Measurements from ENCODE around the gene SRSF1. TPM values are rescaled to one million over a fixed set of nuclear protein-coding genes. Genes with fewer than 3 reads are reported as not detected.
"Not testable (repeated sequence)": the region's sequence is repeated elsewhere in the genome, so short reads cannot be mapped to it uniquely, and the experiment has no call there.

SRSF1 gene
- total and polyA plus RNA-seq, 12 donors = 70.3 to 130 (median 90.6) TPM

DNA sequence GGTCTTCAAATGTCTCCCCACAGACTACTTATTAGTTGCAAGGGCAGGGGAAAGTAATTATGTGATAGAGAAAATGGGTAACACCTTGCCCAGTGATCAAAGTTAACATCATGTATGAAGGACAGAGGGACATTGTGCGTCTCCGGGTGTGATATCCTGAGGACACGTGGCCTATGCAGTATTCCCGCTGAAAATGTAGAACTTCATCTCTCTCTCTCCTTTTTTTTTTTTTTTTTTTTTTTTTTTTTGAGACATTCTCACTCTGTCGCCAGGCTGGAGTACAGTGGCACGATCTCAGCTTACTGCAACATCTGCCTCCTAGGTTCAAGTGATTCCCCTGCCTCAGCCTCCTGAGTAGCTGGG lies 43.9 kb downstream of the SRSF1 start:
- Histone ChIP-seq H3K36me3 (no peaks in the 10 kb centered on the region), H3K27ac (no peak overlapping the region), H3K4me3 (no peak overlapping the region), H3K4me1 (peaks cover 0 to 7% (median 0%) of the 10 kb centered on the region in 9 donors), H3K9me3 (no peaks in the 10 kb centered on the region), H3K27me3 (no peaks in the 10 kb centered on the region)
- TF ChIP-seq, protein P1, sequence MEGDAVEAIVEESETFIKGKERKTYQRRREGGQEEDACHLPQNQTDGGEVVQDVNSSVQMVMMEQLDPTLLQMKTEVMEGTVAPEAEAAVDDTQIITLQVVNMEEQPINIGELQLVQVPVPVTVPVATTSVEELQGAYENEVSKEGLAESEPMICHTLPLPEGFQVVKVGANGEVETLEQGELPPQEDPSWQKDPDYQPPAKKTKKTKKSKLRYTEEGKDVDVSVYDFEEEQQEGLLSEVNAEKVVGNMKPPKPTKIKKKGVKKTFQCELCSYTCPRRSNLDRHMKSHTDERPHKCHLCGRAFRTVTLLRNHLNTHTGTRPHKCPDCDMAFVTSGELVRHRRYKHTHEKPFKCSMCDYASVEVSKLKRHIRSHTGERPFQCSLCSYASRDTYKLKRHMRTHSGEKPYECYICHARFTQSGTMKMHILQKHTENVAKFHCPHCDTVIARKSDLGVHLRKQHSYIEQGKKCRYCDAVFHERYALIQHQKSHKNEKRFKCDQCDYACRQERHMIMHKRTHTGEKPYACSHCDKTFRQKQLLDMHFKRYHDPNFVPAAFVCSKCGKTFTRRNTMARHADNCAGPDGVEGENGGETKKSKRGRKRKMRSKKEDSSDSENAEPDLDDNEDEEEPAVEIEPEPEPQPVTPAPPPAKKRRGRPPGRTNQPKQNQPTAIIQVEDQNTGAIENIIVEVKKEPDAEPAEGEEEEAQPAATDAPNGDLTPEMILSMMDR (IDR thresholded peaks at IDR 0.05) = no peak
- intact Hi-C loops (cut with DNase I) = no loop called here
- WGBS, 2 donors = 95 to 98% methylated on average over 6 of the region's 6 CpGs
- no peak for DNase-seq
- ATAC-seq = no peak

GRCh38 chr17:57962279-57963148 lies 44.5 kb downstream of the SRSF1 start:
- DNase-seq (no peak), ATAC-seq (no peak)
- TF ChIP-seq, protein P1 (IDR thresholded peaks at IDR 0.05) = no peak
- Histone ChIP-seq H3K36me3 (no peaks in the 10 kb centered on the region), H3K4me3 (no peak overlapping the region), H3K27ac (no peak overlapping the region), H3K9me3 (no peaks in the 10 kb centered on the region), H3K27me3 (no peaks in the 10 kb centered on the region), H3K4me1 (peaks cover 0 to 7% (median 0%) of the 10 kb centered on the region in 9 donors)
- intact Hi-C loops (cut with DNase I) = no loop called here
- WGBS, 2 donors = 66 to 76% methylated on average over 8 of the region's 8 CpGs

GRCh38 chr17:57959929-57960328 lies 47.1 kb downstream of the SRSF1 start:
- Histone ChIP-seq H3K27ac (no peak overlapping the region), H3K36me3 (no peaks in the 10 kb centered on the region), H3K4me3 (no peak overlapping the region), H3K27me3 (peaks cover 0 to 4% (median 0%) of the 10 kb centered on the region in 7 donors), H3K4me1 (peaks cover 2 to 15% (median 12%) of the 10 kb centered on the region in 9 donors), H3K9me3 (no peaks in the 10 kb centered on the region)
- ATAC-seq = no peak
- no peak for DNase-seq
- TF ChIP-seq, protein P1 (IDR thresholded peaks at IDR 0.05) = no peak
- intact Hi-C loops (cut with DNase I) = loop anchor here in 3 of 10 donors (5.0 to 10.0 kb wide), 2 partner anchors 65 to 68 kb away; no protein-coding TSS in a partner anchor
- WGBS, 2 donors = 90 to 92% methylated on average over 6 of the region's 6 CpGs

DNA sequence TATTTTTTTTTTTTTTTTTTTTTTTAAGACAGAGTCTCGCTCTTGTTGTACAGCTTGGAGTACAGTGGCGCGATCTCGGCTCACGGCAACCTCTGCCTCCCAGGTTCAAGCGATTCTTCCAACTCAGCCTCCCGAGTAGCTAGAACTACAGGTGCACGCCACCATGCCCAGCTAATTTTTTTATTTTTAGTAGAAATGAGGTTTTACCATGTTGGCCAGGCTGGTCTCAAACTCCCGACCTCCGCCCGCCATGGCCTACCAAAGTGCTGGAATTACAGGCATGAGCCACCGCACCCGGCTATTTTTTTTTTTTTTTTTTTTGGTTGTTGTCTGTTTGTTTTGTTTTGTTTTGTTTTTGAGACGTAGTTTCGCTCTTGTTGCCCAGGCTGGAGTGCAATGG lies 48.7 kb downstream of the SRSF1 start:
- not testable (repeated sequence) for H3K9me3 ChIP-seq, DNase-seq, ATAC-seq, H3K36me3 ChIP-seq, H3K27ac ChIP-seq, H3K27me3 ChIP-seq, H3K4me3 ChIP-seq
- H3K4me1 ChIP-seq = peaks cover 8 to 25% (median 22%) of the 10 kb centered on the region in 9 donors
- WGBS, 2 donors = 98 to 99% methylated on average over 13 to 15 of the region's 15 CpGs
- intact Hi-C loops (cut with DNase I) = loop anchor here in 3 of 10 donors (5.0 to 10.0 kb wide), 2 partner anchors 64 to 66 kb away; no protein-coding TSS in a partner anchor

DNA sequence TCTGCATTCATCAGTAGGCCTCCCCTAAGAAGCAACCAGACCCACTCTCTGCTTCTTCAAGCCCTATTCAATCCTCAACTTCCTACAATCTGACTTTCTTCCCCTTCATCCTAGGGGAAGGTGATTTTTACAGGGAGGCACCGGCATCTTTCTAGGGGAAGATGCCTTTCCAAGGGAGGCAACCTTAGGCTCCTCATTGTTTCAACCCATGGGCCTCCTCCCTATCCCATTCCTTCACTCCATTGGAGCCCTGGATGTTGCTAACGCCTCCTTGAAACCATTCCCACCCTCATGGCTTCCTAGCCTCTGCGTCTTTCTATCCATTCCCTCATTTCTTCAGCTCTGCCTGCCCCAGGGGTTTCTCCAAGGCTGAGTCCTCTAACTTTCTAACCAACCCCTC lies 49.2 kb downstream of the SRSF1 start:
- Histone ChIP-seq H3K9me3 (no peaks in the 10 kb centered on the region), H3K27ac (no peak overlapping the region), H3K27me3 (peaks cover 0 to 4% (median 0%) of the 10 kb centered on the region in 7 donors), H3K4me1 (peaks cover 11 to 30% (median 27%) of the 10 kb centered on the region in 9 donors), H3K36me3 (no peaks in the 10 kb centered on the region), H3K4me3 (no peak overlapping the region)
- intact Hi-C loops (cut with DNase I) = loop anchor here in 3 of 10 donors (5.0 to 10.0 kb wide), 2 partner anchors 63 to 66 kb away; no protein-coding TSS in a partner anchor
- TF ChIP-seq, protein P1 (IDR thresholded peaks at IDR 0.05) = no peak
- ATAC-seq (no peak), DNase-seq (no peak)
- WGBS, 2 donors = 88 to 91% methylated on average over 3 of the region's 3 CpGs
